Measurements from ENCODE around the gene NEK4. TPM values are rescaled to one million over a fixed set of nuclear protein-coding genes. Genes with fewer than 3 reads are reported as not detected.

Gene NEK4
- total RNA-seq, 2 experiments from 2014 or later = 12.8 to 15.3 TPM

- CTCF ChIA-PET = no interaction called here
- peaks cover 14% of the 10 kb centered on the region for H3K36me3 Mint-ChIP-seq (ENCODE audit: low read depth)
- H3K27me3 Mint-ChIP-seq (ENCODE audit: low read depth) = no peaks in the 10 kb centered on the region
- DNase-seq = no peak
- H3K27ac Mint-ChIP-seq = no peak overlapping the region
- H3K4me1 Mint-ChIP-seq (ENCODE audit: low read depth) = peaks cover 11% of the 10 kb centered on the region
- peaks cover 2% of the 10 kb centered on the region for H3K9me3 Mint-ChIP-seq
- intact Hi-C loops (cut with micrococcal nuclease) = no loop called here
- no peak overlapping the region for H3K4me3 Mint-ChIP-seq
Measured at GRCh38 chr3:52715714-52716305, 54.9 kb downstream of the NEK4 start.

DNA sequence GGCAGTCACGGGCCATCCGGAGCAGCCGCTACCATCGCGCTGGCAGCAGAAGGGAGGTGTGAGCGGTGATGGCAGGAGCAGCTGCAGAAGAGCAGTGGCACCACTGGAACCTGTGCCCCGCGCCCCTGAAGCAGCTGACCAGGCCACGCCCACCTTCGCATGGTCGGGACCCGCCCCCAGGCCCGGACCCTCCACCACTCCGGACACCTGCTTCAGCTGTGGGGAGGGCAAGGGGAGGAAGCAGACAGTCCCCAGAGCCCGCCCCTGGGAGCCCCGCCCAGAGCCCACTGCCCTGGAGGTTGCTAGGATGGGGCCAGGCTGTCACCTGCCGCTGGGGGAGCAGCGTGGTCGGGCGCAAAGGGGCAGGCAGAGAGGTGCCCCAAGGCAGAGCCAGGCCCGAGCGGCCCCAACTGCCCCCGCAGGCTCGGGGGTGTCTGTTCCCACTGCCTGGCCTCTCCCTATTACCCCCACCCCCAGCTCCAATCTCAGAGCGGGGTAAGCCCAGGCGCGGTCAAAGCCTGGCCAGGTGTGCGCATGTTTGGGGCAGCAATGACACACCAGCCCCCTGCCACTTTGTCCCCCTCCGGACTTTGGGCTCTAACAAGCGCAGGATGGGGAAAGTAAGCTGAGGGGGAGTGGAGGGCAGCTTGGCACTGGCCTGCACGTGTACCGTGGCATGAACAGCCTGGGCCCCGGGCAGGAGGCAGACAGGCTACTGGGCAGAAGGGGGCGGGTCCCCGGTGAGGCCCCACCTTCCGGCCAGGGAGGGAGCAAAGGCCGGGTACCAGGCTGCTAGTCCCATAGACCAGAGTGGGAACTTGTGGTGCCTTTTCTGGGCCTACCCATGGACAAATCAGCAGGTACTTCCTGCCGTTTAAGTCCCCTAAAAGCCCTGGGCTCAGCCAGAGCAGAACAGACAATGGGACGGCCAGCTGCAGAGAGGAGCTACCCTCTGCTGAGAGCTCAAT lies 56.1 kb downstream of the NEK4 start:
- DNase-seq = no peak
- H3K4me3 Mint-ChIP-seq = no peak overlapping the region
- H3K27ac Mint-ChIP-seq = no peak overlapping the region
- H3K4me1 Mint-ChIP-seq (ENCODE audit: low read depth) = peaks cover 6% of the 10 kb centered on the region
- intact Hi-C loops (cut with micrococcal nuclease) = no loop called here
- no peaks in the 10 kb centered on the region for H3K27me3 Mint-ChIP-seq (ENCODE audit: low read depth)
- CTCF ChIA-PET = no interaction called here
- H3K36me3 Mint-ChIP-seq (ENCODE audit: low read depth) = peaks cover 7% of the 10 kb centered on the region
- H3K9me3 Mint-ChIP-seq = peaks cover under 1% of the 10 kb centered on the region

DNA sequence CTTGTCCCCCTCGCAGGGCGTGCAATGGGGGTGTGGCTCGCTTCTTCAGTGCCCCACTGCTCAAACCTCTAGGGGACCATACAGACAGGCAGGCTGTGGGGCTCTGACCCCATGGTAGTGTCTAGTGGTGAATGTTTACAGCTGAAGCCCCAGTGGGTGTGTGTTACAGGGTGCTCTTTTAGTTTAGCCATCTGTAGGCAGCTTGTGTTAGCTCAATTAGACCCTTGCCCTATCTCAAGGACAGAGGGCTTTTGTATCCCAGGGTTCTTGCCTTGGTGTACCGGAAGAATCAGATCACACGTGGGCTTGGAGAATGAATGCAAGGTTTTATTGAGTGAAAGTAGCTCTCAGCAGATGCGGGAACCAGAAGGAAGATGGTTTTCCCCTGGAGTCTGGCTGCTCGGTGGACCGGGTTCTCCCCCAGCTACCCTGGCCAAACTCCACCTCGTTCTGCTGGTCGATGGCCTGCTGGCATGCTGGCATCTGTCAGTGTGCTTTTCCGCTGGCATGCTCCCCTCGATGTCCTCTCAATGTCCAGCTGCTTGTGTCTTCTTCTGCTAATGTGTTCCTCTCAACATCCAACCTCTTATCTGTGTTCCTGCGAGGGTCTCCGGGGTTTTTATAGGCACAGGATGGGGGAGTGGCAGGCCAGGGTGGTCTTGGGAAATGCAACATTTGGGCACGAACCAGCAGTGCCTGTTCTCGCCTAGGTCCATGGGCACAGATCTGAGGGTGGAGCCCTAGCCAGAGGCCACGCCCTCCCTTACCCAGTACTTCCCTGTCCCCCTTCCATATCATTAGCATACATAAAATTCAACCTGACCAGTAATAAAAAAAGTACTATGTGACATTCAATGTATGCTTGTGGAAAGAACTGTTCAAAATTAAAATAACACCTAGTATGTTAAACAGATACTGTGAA lies 58.2 kb downstream of the NEK4 start:
- DNase-seq = no peak
- intact Hi-C loops (cut with micrococcal nuclease) = no loop called here
- H3K4me3 Mint-ChIP-seq = no peak overlapping the region
- H3K27ac Mint-ChIP-seq = no peak overlapping the region
- H3K27me3 Mint-ChIP-seq (ENCODE audit: low read depth) = no peaks in the 10 kb centered on the region
- H3K36me3 Mint-ChIP-seq (ENCODE audit: low read depth) = peaks cover 4% of the 10 kb centered on the region
- CTCF ChIA-PET = interaction anchor here (0.6 kb wide), 1 partner anchor 137 kb away, joined by 3 read pairs; no protein-coding TSS in a partner anchor
- H3K4me1 Mint-ChIP-seq (ENCODE audit: low read depth) = peaks cover 12% of the 10 kb centered on the region
- no peaks in the 10 kb centered on the region for H3K9me3 Mint-ChIP-seq

GRCh38 chr3:52710512-52710911 lies 60.2 kb downstream of the NEK4 start:
- CTCF ChIA-PET = no interaction called here
- no peak for DNase-seq
- intact Hi-C loops (cut with micrococcal nuclease) = no loop called here
- peaks cover 6% of the 10 kb centered on the region for H3K36me3 Mint-ChIP-seq (ENCODE audit: low read depth)
- H3K4me1 Mint-ChIP-seq (ENCODE audit: low read depth) = peaks cover 13% of the 10 kb centered on the region
- H3K27me3 Mint-ChIP-seq (ENCODE audit: low read depth) = no peaks in the 10 kb centered on the region
- no peaks in the 10 kb centered on the region for H3K9me3 Mint-ChIP-seq
- no peak overlapping the region for H3K4me3 Mint-ChIP-seq
- H3K27ac Mint-ChIP-seq = peak overlapping the region; percentile 36

- H3K4me3 Mint-ChIP-seq = peak overlapping the region; percentile 94
- H3K27ac Mint-ChIP-seq = peak overlapping the region; percentile 5
- CTCF ChIA-PET = interaction anchor here (0.8 kb wide), 1 partner anchor 14 kb away, joined by 3 read pairs; no protein-coding TSS in a partner anchor
- H3K36me3 Mint-ChIP-seq (ENCODE audit: low read depth) = peaks cover 8% of the 10 kb centered on the region
- H3K4me1 Mint-ChIP-seq (ENCODE audit: low read depth) = peaks cover 28% of the 10 kb centered on the region
- no peaks in the 10 kb centered on the region for H3K9me3 Mint-ChIP-seq
- intact Hi-C loops (cut with micrococcal nuclease) = no loop called here
- no peak for DNase-seq
- no peaks in the 10 kb centered on the region for H3K27me3 Mint-ChIP-seq (ENCODE audit: low read depth)
Measured at GRCh38 chr3:52707585-52707984, 63.2 kb downstream of the NEK4 start.

DNA sequence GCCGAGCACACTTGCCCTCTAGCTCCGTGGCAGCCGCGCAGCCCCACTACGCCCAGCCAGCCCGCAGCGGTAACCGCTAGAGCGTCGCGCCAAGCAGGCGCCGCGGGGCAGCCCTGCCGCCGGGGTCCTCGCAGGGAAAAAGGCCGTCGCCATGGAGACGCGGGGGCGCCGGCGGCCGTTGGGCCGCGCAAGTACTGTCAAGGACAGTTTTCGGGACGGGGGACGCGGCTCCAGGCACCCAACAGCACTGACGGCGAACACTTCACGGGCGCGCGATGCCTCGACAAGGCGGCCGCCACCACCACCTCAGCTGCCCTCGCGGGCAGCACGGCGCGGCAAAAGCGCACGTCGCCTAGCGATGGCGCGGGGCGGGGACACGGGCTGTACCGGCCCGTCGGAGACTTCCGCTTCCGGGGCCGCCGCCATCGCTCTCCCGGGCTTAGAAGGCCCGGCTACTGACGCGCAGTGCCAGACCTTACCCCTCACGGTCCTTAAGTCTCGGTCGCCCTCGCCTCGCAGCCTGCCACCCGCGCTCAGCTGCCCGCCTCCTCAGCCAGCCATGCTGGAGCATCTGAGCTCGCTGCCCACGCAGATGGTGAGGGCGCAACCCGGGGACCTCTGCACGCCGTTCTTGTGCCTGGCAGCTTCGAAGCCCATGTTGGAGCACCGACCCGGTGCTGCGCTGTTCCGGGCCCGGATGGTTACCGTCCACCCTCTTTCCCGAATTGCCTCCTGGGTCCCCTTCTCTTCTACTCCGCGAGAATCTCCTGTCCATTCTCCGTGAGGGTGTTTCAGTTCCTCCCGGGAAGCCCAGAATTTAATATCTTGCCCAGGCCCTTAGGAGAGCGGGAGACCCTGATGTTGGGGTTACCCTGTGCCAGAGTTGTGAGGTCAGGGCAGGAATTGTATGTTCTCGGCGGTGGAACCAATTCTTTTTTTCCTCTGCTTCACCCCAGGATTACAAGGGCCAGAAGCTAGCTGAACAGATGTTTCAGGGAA lies 64.8 kb downstream of the NEK4 start, which contains the start of the genes GLT8D1 and SPCS1:
Gene GLT8D1 (minus strand): TSS at position 104 of the 999 bp plus-strand sequence. CDS start 5,331 bp downstream, outside the sequence.
Gene SPCS1 (plus strand): TSS at position 419 of the 999 bp plus-strand sequence. CDS start 141 bp downstream, at position 560.
- intact Hi-C loops (cut with micrococcal nuclease) = loop anchor here (1.0 kb wide), 5 partner anchors 11 to 340 kb away; partner anchors contain the start of genes PBRM1, SFMBT1 and UQCC5

GRCh38 chr3:52705438-52705687 lies 65.4 kb downstream of the NEK4 start:
- H3K4me1 Mint-ChIP-seq (ENCODE audit: low read depth) = peaks cover 31% of the 10 kb centered on the region
- DNase-seq = no peak
- CTCF ChIA-PET = interaction anchor here (0.6 kb wide), 1 partner anchor 190 kb away, joined by 4 read pairs; no protein-coding TSS in a partner anchor
- H3K36me3 Mint-ChIP-seq (ENCODE audit: low read depth) = peaks cover 8% of the 10 kb centered on the region
- no peaks in the 10 kb centered on the region for H3K9me3 Mint-ChIP-seq
- no peaks in the 10 kb centered on the region for H3K27me3 Mint-ChIP-seq (ENCODE audit: low read depth)
- intact Hi-C loops (cut with micrococcal nuclease) = loop anchor here (1.0 kb wide), 2 partner anchors 10 to 20 kb away; partner anchors contain the start of gene PBRM1
- peak overlapping the region; percentile 94 for H3K4me3 Mint-ChIP-seq
- H3K27ac Mint-ChIP-seq = peak overlapping the region; percentile 87

More for the DNA sequence above, 64.8 kb downstream of the NEK4 start, which contains the start of the genes GLT8D1 and SPCS1:
- Mint-ChIP-seq H3K27me3 (ENCODE audit: low read depth) (no peaks in the 10 kb centered on the region), H3K9me3 (no peaks in the 10 kb centered on the region), H3K27ac (peak within 1 kb of the TSS; percentile 88), H3K4me1 (ENCODE audit: low read depth) (peaks cover 31% of the 10 kb centered on the region), H3K36me3 (ENCODE audit: low read depth) (peaks cover 8% of the 10 kb centered on the region), H3K4me3 (peak within 1 kb of the TSS; percentile 94)
- peak; percentile 84 for DNase-seq
- CTCF ChIA-PET = interaction anchor here (0.6 kb wide), 1 partner anchor 189 kb away, joined by 4 read pairs; no protein-coding TSS in a partner anchor

DNA sequence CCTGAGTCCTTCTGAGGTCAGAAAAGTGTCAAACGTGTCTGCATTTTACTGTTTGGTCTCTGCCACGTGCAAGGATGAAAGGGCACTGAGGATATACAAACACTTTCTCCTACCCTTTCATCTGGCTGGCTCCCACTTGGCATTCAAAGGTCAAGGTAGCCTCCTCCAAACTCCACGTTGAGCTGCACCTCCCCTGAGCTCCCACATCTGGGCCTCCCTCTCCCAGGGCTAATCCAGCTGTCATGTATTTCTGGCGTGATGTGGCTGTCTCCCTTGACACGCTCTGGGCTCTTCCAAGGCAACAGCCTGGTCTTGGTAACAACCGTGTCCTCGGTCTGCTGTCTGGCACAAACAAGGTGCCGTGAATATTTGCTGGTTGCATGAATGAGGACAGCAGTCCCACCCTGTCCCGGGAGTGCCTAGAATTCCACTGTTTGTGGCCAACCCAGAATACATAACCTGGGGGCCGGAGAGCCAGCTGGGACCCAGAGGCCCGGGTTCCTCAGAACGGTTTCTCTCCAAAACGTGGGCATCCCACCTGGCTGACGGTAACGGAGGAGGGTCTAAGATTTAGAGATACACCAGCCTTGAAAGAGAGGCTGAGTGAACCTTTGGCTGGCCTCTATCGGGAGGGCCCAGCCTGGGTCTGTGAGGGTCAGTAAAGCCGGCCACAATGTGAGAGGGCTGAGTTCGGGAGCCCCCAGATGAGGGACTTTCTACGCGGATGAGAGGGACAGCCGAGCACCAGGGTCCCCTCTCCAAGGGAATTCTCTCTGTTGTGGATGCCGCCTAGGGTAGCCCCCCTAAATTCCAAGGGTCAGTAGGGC lies 65.9 kb downstream of the NEK4 start:
- Mint-ChIP-seq H3K27me3 (ENCODE audit: low read depth) (no peaks in the 10 kb centered on the region), H3K9me3 (no peaks in the 10 kb centered on the region), H3K36me3 (ENCODE audit: low read depth) (peaks cover 8% of the 10 kb centered on the region), H3K4me3 (peak overlapping the region; percentile 94), H3K4me1 (ENCODE audit: low read depth) (peaks cover 27% of the 10 kb centered on the region), H3K27ac (peak overlapping the region; percentile 87)
- peak; percentile 29 for DNase-seq
- CTCF ChIA-PET = interaction anchor here (0.6 kb wide), 1 partner anchor 190 kb away, joined by 4 read pairs; no protein-coding TSS in a partner anchor
- intact Hi-C loops (cut with micrococcal nuclease) = loop anchor here (1.0 kb wide), 2 partner anchors 10 to 20 kb away; partner anchors contain the start of gene PBRM1

GRCh38 chr3:52703341-52703740 lies 67.4 kb downstream of the NEK4 start:
- peaks cover 8% of the 10 kb centered on the region for H3K36me3 Mint-ChIP-seq (ENCODE audit: low read depth)
- intact Hi-C loops (cut with micrococcal nuclease) = no loop called here
- DNase-seq = no peak
- no peak overlapping the region for H3K4me3 Mint-ChIP-seq
- no peaks in the 10 kb centered on the region for H3K9me3 Mint-ChIP-seq
- H3K27me3 Mint-ChIP-seq (ENCODE audit: low read depth) = no peaks in the 10 kb centered on the region
- CTCF ChIA-PET = interaction anchor here (1.3 kb wide), 1 partner anchor 17 kb away, joined by 3 read pairs; no protein-coding TSS in a partner anchor
- no peak overlapping the region for H3K27ac Mint-ChIP-seq
- H3K4me1 Mint-ChIP-seq (ENCODE audit: low read depth) = peaks cover 27% of the 10 kb centered on the region

- intact Hi-C loops (cut with micrococcal nuclease) = no loop called here
- H3K36me3 Mint-ChIP-seq (ENCODE audit: low read depth) = peaks cover 37% of the 10 kb centered on the region
- H3K4me3 Mint-ChIP-seq = no peak overlapping the region
- CTCF ChIA-PET = no interaction called here
- H3K27me3 Mint-ChIP-seq (ENCODE audit: low read depth) = no peaks in the 10 kb centered on the region
- no peak for DNase-seq
- no peaks in the 10 kb centered on the region for H3K9me3 Mint-ChIP-seq
- peak overlapping the region; percentile 81 for H3K27ac Mint-ChIP-seq
- H3K4me1 Mint-ChIP-seq (ENCODE audit: low read depth) = peaks cover 47% of the 10 kb centered on the region
Measured at GRCh38 chr3:52697632-52697965, 73.1 kb downstream of the NEK4 start.
